Suppressor macrophage treated with lipopolysaccharide for 4 hours (primary cell): ENCODE measurements around the gene SMYD1.

ENCODE experiments used
- DNase-seq: peaks from one replicate; pipeline ENCODE4 v3.0.0-alpha.2; 2020

SMYD1 gene

DNA sequence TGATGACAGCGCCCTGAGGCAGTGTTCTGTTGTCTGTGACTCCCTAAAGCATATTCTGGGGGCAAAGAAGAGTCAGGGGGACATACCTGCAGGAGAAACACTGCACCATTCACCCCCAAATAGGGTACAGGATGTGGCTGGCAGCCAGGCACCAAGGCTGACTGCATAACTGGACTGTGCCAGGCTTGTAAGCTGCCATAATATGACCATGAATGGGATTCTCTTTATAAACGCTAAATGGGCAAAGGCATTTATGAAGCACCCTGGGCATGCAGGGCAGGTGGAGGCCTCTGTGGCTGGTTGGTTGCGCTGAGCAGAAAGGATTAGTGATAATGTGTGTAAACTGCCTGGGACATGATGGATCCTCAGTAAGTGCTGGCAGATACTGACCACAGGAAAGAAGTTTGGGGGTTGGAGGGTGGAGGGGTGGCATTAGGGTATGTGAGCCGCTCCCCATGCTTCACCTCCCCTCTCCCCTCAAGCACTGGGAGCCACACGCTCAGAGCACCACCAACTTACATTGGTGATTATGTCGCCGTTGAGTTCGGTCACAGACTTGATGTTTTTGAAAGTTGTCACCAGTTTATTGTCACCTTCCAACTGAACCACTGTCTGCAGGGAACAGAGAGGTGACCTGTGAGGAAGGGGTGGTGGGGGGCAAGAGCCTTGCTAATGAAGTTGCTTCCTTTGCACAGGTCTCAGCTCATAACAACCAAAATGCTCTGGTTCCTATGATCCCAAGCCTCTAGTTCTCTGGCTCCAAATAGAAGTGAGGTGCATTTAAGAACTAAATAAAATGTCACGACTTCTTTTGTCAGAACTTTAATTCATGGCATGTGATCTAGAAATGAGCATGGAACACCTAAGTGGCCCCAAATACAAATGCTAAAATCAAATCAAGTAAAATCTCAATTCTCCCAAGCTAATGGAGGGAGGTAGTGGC is 56.6 kb downstream of the SMYD1 start:
- DNase-seq = no peak

GRCh38 chr2:88125344-88125923 is 57.8 kb downstream of the SMYD1 start:
- DNase-seq = no peak

- no peak for DNase-seq
These were observed 58.5 kb downstream of the SMYD1 start for GRCh38 chr2:88125924-88126771.

DNA sequence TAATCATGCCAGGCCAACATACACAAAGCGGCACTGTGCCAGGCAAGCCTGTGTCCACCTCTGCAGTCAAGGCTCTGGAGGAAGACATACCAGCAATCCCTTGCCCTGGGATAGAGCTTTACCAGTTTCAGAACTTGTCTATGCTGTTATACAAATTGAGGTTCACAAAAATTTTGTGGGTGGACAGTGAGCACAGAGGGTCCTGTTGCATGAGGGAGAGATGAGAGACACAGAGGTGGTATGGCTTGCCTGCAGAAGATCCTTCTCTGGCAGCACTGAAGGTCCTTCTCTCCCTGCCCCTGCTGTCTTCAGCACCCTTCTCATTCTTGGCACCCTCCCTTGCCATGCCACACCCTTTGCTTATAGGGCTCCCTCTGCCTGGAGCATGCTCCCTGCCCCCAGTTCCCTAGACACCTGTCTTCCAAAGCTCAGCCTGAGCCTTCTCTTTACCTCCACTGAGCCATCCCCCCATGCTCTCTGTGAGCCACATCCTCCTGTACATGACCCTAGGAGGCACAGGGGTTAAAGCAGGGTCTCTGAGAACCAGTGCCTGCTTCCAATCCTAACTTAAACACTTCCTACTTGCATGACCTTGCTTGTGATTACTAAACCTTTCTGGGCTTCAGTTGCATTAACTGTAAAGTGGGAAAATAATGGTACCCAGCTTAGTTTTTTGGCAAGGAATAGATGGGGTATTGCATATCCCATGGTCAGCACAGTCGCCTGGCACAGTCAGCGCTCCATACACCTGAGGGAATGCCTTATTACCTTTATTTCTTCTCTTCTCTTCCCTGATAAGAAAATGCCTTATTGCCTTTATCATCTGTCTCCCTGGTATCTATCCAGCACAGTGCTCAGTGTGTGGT is 59.4 kb downstream of the SMYD1 start:
- DNase-seq = no peak

DNA sequence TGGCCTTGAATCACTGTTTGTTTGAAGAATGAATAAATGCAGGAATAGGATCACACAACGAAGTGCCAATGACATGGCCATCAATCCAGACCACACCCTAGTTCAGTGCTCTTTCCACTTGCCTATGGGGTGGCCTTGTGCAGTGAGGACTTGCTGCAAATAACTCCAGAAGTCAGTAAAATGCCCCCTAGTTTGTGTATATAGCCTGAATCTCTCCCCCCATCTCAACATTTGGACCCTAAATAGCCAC is 59.9 kb downstream of the SMYD1 start:
- DNase-seq = no peak

DNA sequence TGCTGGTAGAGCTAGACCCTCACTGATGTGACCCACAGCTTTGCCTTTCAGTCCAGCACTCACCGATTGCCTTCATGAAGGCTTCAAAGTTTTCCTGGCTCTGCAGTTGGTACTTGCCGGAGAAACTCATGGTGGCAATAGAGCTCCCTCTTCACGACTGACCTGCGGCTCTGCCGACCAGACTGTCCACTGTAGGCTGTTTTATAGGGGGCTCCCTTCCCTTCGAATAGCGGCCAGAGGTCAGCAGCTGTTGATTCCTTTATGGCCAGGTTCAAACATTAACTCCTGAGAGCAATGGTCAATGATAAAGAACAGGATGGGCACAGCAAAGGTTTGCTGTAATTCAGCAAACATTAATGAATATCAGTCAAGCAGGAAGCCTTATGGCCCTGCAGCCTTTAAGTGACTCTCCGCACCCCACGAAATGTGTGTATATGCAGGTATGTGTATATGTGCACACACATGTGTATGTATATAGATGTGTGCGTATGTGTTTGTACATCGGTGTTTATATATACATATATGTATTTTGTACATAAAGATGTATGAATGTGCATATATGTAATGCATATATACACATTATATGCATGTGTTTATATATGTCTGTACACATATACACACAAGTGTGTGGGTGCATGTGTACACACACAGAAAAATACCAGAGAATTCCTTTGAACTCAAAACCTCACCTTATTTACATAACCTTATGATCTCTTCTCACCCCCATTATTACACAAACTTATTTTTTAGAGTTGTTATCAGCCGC is 60.4 kb downstream of the SMYD1 start, which contains the start of gene FABP1:
TSS of gene FABP1 (minus strand) at position 175 of the 766 bp plus-strand sequence. CDS start at position 130, 45 bp downstream.
- no peak for DNase-seq

- no peak for DNase-seq
These were observed 61.2 kb downstream of the SMYD1 start for GRCh38 chr2:88128654-88129312.

DNA sequence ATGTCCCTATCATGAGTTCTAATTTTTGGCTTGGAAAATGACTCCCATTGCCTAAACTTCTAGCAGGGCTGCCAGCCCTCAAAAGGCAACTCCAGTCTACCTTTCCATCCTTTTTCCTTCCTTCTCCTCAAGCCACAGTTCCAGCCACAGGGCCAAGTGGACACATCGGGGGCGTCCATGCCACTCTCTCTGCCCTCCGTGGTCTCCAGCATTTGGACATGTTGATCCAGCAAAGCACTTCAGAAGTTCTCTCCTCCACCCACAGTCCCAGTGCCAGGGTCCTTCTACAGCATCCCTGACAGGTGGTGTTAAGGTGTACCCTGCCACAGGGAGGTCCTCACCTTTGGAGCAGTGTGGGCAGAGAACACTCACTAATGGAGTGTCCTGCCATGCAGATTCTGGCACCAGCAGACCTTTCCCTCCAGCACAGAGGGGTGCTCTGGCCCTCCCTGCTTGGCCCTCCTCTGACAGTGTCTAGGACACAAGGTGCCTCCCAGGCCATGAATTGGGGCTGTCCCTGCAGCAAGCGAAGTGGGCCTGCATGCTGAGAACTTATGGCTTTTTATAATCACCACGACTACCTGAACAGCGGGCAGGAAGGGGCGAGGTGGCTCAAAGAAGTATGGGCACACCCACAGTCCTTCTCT is 61.8 kb downstream of the SMYD1 start:
- no peak for DNase-seq

DNA sequence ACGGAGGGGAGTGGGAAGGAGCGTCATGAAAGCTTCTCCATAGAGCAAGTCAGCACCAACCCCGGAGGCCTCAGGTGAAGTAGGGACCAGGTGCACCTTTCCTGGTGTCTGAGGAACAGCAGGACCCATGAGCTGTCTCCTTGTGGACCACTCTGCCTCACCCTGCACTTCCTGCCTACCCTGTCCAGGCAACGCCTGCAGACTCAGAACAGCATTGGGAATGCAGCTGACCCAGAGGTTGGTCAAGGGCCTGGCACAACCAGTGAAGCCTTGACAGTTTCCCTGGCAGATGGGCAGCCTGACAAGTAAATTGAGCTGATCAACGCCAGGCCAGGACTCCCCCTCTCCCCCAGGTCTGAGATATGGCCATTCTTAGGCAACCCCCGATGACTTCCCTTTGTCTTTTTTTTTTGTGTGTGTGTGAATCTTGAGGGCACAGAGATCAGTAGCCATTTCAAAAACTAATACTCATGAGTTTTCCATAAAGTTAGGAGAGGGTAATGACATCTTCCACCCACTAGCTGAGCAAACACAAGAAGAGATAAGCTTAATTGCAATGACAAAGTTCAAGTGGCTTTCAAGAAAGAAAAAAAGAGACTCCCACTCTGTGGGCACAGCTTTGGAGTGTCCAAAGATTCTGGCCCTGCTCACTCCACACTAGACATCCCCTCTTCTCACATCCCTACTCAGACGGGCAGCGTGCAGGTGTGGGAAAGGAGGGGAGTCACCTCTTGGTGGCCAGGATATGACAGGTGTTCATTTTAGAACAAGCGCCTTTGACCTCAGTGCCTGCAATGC is 63.8 kb downstream of the SMYD1 start:
- DNase-seq = no peak

GRCh38 chr2:88131999-88132368 is 64.4 kb downstream of the SMYD1 start:
- DNase-seq = no peak

GRCh38 chr2:88133875-88134274 is 66.2 kb downstream of the SMYD1 start:
- DNase-seq = no peak

DNA sequence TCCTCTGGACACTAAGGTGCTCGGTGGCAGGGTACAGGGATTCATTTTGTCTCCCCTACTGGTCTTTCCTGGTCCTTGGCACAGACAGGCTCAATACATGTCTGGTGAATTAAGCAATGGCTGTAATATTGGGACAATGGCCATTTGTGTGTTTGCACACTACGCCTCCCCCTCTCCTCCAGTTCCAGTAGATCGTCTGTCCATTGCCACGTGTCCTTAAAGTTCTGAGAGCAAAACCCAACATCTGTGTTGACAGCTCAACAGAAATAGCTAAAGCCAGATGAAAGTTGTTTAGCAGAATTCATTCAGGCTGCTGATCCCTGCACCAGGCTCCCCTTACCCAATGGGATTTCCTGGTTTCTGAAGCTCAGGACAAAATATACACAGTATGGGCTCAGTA is 69.2 kb downstream of the SMYD1 start:
- no peak for DNase-seq

- DNase-seq = no peak
These were observed 70.2 kb downstream of the SMYD1 start for GRCh38 chr2:88137833-88138232.

GRCh38 chr2:88139203-88139702 is 71.6 kb downstream of the SMYD1 start:
- DNase-seq = no peak

- DNase-seq = no peak
These were observed 72.2 kb downstream of the SMYD1 start for GRCh38 chr2:88139804-88140203.

GRCh38 chr2:88141952-88142351 is 74.3 kb downstream of the SMYD1 start:
- no peak for DNase-seq

- no peak for DNase-seq
These were observed 76.6 kb downstream of the SMYD1 start for GRCh38 chr2:88144271-88144670.

DNA sequence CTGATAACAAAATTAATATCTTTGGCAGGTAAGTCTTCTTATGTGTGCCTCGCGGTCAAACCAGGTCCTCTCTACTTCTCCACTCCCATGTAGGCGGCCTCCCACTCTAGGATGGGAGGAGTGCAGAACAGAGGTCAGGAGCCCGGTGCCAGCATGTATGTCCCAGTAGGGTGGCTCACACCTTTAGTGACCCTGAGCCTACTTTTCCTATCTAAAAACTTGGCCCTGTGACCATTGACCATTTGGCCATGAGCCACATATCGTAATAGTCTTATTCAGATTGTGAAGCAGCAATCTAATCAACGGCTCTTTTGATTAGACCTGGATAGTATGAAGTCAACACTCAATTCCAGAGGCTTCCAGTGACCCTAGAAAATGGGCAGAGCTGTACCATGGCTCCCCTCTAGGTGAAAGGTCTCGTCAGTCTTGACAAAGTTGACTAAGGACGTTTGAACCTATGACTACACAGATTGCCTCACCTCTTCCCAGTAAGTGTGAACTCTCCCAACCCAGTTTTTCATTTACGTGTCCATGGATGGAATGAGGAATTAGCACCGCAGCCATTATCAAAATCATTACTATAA is 77.4 kb downstream of the SMYD1 start:
- DNase-seq = no peak

DNA sequence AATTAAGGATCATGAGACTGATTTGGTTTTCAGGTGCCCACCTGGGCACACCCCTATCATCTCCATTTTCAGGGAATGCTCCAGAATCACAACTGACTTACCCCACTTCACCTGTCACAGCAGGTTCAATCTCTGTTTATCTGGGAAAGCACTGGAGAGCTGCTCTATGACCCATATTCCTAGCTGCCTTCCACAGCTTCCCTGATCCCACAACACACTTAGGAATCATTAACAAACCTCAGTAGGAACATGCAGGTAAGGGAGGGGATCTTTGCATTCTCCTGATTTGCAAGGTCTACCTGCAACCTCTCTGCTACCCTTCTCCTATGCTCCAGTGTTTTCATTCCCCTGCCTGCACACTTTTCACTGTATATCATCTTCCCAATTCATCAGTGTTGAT is 79.0 kb downstream of the SMYD1 start:
- DNase-seq = no peak
